Lower lobe of right lung (tissue), 2 donors: ENCODE results near the gene PSMD8. TPM values are rescaled to one million over a fixed set of nuclear protein-coding genes. Genes with fewer than 3 reads are reported as not detected.
A peak's percentile ranks its signal among the peaks of the same experiment; 100 is the strongest.

ENCODE experiments used
- ATAC-seq, 2 donors: fragments of 200-7000 bp; cut with Tn5 transposase; one replicate each; pipeline ENCODE4 v1.9.1; 2020 to 2022; ENCODE audit warnings: mild to moderate bottlenecking in 2 of 2, moderate library complexity in 2 of 2
- DNase-seq: peaks from one replicate; pipeline ENCODE4 v3.0.0-alpha.2; 2020
- H3K27ac ChIP-seq: fragments of 200-600 bp; one replicate; pipeline ENCODE4 v1.8.0; 2022
- H3K27me3 ChIP-seq: fragments of 200-600 bp; one replicate; pipeline ENCODE4 v1.8.0; 2022; ENCODE audit warnings: low read depth
- H3K36me3 ChIP-seq: fragments of 200-600 bp; one replicate; pipeline ENCODE4 v1.8.0; 2022; ENCODE audit warnings: mild to moderate bottlenecking
- H3K4me1 ChIP-seq: fragments of 200-600 bp; one replicate; pipeline ENCODE4 v1.8.0; 2022
- H3K4me3 ChIP-seq: fragments of 200-600 bp; one replicate; pipeline ENCODE4 v1.8.0; 2022; ENCODE audit warnings: mild to moderate bottlenecking
- H3K9me3 ChIP-seq: fragments of 200-600 bp; one replicate; pipeline ENCODE4 v1.8.0; 2022
- CTCF ChIP-seq: fragments of 200-600 bp; IDR thresholded peaks from one replicate; pipeline ENCODE4 v1.8.0; 2022; ENCODE audit warnings: antibody characterized with exemption, mild to moderate bottlenecking
- intact Hi-C: fragments of 100-400 bp; cut with DNase I; formaldehyde crosslinking; loops from one replicate; pipeline ENCODE4 v1.11.0; 2022
- long read RNA-seq: library from polyadenylated mRNA; unstranded; transcript quantifications from one replicate; pipeline ENCODE4 v2.0.0, GENCODE V29; 2021
- total RNA-seq: library from RNA; stranded (reverse); fragmentation: NEBNext Ultra II Directional; extraction: Animal tissue kit (Norgen Biotek cat#: 25700); gene quantifications from one replicate; pipeline ENCODE4 v1.2.1, GENCODE V29; 2021
- donor health status: DM: no; HTN: yes; CAD: no; lungs with severe emphysema.

PSMD8 gene
- total RNA-seq, result 113 TPM
- long read RNA-seq, transcript PSMD8-201 (7 exons, 1,553 nt), result major isoform, 190 of 224 reads
- long read RNA-seq, transcript PSMD8-208 (6 exons, 771 nt), result minor isoform, 9 of 224 reads
- long read RNA-seq, partial matches to known transcripts, result 20 of 224 reads
- long read RNA-seq, other reads (novel, unspliced or antisense), result 5 of 224 reads

GRCh38 chr19:38374332-38375097 lies at the start of gene PSMD8:
PSMD8 (plus strand) TSS chr19:38374571; CDS start chr19:38374602, 31 bp downstream.
- Histone ChIP-seq H3K27ac (peak within 1 kb of the TSS; percentile 91), H3K36me3 (peaks cover 32% of the 10 kb centered on the region), H3K9me3 (no peaks in the 10 kb centered on the region), H3K4me3 (peak within 1 kb of the TSS; percentile 95), H3K27me3 (no peaks in the 10 kb centered on the region), H3K4me1 (peaks cover 17% of the 10 kb centered on the region)
- peak; percentile 99 for ATAC-seq
- TF ChIP-seq CTCF, result peak; percentile 48
- intact Hi-C loops, result no loop called here
- DNase-seq, result peak; percentile 100

GRCh38 chr19:38326591-38326990 lies 47.8 kb upstream of the PSMD8 start:
- Histone ChIP-seq H3K36me3 (peaks cover 46% of the 10 kb centered on the region), H3K9me3 (no peaks in the 10 kb centered on the region), H3K4me3 (no peak overlapping the region), H3K27ac (no peak overlapping the region), H3K4me1 (peaks cover 17% of the 10 kb centered on the region), H3K27me3 (no peaks in the 10 kb centered on the region)
- ATAC-seq (peak in 1 of 2 donors; percentile 5), DNase-seq (no peak)
- TF ChIP-seq CTCF, result no peak
- intact Hi-C loops, result no loop called here

- DNase-seq (no peak), ATAC-seq (no peak)
- H3K27ac ChIP-seq, result no peak overlapping the region
- TF ChIP-seq CTCF, result no peak
- H3K9me3 ChIP-seq, result no peaks in the 10 kb centered on the region
- no peaks in the 10 kb centered on the region for H3K27me3 ChIP-seq
- H3K4me1 ChIP-seq, result no peaks in the 10 kb centered on the region
- H3K4me3 ChIP-seq, result no peak overlapping the region
- intact Hi-C loops, result no loop called here
- peaks cover 40% of the 10 kb centered on the region for H3K36me3 ChIP-seq
Observed at GRCh38 chr19:38329651-38330050, 44.7 kb upstream of the PSMD8 start.

GRCh38 chr19:38331728-38332127 lies 42.6 kb upstream of the PSMD8 start:
- Histone ChIP-seq H3K4me3 (no peak overlapping the region), H3K4me1 (peaks cover 5% of the 10 kb centered on the region), H3K27ac (no peak overlapping the region), H3K9me3 (no peaks in the 10 kb centered on the region), H3K36me3 (peaks cover 20% of the 10 kb centered on the region), H3K27me3 (no peaks in the 10 kb centered on the region)
- DNase-seq (no peak), ATAC-seq (no peak)
- intact Hi-C loops, result no loop called here
- TF ChIP-seq CTCF, result no peak

GRCh38 chr19:38333245-38333644 lies 41.1 kb upstream of the PSMD8 start:
- Histone ChIP-seq H3K4me1 (peaks cover 14% of the 10 kb centered on the region), H3K9me3 (no peaks in the 10 kb centered on the region), H3K27me3 (no peaks in the 10 kb centered on the region), H3K36me3 (peaks cover 5% of the 10 kb centered on the region), H3K4me3 (no peak overlapping the region), H3K27ac (no peak overlapping the region)
- TF ChIP-seq CTCF, result no peak
- intact Hi-C loops, result no loop called here
- no peak for ATAC-seq
- no peak for DNase-seq
